GM18520 (cell line): ENCODE results near the gene CNTLN.
"Not testable (repeated sequence)": the region's sequence is repeated elsewhere in the genome, so short reads cannot be mapped to it uniquely, and the experiment has no call there.

Source experiments
- ATAC-seq: cut with Tn5 transposase; IDR thresholded peaks from one replicate; pipeline ENCODE4 v1.9.1; 2021; ENCODE audit not compliant: unreplicated experiment

The CNTLN gene

DNA sequence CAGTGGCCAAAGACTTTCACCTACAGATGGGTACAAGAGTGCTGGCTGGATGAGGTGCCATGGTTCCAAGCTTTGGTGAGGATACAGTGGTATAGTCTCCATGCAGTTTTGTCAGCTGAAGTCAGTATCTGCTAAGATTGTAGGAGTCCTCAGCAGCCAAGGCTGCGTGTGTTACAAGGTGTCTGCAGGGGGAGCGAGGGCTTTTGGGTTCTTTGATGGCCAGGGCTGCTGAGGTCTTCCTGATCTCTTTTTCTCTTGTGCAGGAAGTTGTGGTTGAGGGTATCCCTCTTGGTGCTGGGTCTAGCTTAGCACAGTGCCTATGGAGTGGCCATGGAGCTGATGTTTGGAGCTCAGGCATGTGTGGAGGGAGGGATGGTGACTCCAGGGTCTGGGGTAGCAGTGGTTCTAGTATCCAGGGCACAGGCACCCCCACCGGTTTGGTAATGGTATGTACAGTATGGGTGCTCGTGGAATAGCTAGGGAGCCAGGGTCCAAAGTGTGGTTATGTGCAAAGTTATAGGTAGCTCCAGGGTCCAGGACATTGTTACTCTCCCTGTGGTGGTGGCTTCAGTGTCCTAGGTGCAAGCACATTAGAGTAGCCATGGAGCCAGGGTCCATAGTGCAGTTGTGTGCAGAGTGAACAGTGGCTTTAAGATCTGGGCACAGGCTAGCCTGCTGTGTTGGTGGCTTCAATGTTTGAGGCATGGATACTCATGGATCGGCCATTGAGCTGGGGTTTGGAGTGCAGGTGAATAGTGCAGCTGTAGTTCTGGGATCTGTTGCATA is 36.7 kb downstream of the CNTLN start:
- no peak for ATAC-seq

DNA sequence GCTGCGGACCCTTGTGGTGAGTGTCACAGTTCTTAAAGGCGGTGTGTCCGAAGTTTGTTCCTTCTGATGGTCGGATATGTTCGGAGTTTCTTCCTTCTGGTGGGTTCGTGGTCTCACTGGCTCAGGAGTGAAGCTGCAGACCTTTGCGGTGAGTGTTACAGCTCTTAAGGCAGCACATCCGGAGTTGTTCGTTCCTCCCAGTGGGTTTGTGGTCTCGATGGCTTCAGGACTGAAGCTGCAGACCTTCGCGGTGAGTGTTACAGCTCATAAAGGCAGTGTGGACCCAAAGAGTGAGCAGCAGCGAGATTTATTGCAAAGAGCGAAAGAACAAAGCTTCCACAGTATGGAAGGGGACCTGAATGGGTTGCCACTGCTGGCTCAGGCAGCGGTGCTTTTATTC is 42.7 kb downstream of the CNTLN start:
- not testable (repeated sequence) for ATAC-seq

DNA sequence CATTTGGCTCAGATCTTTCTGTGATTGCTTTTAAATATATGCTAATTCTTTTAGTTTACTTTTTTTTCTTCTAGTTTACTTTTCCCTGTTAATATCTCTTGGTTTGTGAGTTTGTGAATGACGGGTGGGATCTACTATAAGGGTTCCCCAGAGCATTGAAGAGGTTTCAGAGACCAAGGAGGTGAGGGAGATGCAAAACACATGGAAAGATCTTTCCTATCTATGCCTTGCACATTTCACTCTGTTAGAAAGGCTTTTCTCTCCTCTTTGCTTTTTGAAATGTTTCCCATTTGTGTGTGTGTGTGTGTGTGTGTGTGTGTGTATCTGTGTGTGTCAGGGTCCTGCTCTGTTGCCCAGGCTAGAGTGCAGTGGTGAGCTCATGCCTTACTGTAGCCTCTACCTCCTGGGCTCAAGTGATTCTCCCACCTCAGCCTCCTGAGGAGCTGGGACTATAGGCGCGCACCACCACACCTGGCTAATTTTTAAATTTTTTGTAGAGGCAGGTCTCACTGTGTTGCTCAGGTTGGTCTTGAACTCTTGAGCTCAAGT is 50.7 kb downstream of the CNTLN start:
- no peak for ATAC-seq

DNA sequence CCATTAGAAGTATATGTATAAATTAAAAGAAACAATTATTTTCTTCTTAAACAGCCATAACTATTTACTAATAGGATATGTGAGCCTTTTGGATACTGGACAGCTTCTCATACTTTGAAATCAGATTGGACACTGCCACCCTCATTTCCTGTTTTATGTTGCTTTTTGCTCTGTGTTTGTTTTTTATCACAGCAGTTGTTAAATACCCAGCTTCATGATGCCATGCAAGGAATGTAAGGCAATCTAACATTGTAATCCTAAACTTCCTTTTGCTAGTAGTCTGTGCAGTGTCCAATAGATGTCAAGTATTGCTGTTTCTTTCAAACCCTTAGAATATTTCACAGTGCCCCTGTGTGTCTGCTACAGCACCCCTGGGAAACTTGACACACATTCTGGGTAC is 56.2 kb downstream of the CNTLN start:
- ATAC-seq, result no peak

DNA sequence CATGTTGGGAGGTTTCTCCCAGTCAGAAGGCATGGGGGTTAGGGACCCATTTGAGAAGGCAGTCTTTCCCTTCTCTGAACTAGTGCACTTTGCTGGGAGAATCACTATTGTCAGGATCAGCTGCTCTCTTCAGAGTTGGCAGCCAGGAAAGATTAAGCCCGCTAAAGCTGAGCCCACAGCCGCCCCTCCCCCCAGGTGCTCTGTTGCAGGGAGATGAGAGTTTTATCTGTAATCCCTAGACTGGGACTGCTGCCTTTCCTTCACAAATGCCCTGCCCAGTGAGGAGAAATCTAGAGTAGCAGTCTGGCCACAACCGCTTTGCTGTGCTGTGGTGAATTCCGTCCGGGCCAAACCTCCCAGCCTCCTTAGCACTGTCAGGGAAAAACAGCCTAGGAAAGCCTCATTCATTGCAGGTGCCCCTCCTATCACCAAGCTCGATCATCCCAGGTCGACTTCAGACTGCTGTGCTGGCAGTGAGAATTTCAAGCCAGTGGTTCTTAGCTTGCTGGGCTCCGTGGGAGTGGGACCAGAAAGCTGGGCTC is 69.8 kb downstream of the CNTLN start:
- no peak for ATAC-seq

DNA sequence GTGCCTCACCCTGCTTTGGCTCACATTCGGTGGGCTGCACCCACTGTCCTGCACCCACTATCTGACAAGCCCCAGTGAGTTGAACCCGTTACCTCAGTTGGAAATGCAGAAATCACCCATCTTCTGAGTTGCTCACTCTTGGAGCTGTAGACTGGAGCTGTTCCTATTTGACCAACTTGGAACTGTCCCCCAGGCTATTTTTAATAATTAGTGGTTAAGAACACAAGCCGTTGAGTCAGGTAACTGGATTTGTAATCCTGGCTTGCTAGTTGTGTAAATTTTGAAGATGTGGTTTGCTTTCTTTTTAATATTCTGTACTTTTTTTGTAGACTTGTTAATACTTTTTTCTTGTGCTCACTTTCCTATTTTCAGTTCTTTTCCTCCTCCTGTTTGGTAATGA is 81.2 kb downstream of the CNTLN start:
- no peak for ATAC-seq

DNA sequence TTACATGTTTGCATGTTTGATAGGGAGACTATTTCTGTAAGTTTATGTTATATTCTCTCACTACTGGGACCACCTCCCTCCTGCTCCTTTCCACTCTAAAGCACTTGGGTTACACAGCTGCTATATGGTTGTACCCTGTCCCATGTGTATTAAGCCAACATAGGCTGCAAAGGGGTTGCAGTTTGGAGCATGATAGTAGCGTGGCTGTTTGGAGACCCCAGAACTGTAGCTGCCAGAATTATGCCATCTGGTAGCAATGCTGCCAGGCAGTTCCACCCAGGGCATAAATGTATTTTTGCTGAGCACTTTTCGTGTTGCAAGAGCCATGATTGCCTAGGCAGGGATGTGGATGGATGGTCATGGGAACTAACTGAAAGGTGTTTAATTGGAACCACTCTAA is 81.8 kb downstream of the CNTLN start:
- ATAC-seq, result no peak

DNA sequence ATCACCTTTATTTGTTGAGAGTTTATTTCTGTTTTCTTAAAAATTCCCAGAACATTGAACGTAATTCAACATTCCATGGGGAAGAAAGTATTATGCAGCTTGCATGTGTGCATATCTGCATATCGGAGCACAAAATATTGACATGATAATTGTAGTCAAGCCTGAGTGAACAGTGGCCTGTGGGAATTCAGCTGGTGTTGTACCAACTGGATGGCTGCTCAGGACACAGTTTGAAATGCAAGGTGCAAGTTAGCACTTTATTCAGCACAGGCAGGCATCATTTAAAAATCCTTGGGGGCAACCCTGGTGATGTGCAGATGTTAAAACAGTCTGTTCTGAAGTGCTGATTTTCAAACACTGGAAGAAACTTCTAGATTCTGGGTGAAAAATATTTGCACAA is 82.4 kb downstream of the CNTLN start:
- ATAC-seq, result no peak

DNA sequence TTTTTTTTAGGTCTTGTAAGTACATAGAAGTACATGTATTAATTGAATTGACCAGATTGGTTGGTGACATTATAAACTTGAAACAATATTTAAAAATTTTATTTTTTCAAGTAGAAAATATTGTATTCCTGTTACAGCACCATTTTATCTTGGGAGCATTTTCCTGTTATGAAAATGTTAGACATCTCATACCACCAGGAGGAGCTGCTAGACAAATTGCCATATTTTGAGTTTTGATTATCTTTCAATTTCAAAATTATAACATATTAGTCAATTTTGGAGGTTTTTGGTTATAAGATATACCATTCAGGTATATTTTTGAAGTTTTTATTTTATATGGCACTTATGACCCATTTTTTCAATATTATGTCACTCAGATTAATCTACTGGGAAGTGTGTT is 84.4 kb downstream of the CNTLN start:
- no peak for ATAC-seq

DNA sequence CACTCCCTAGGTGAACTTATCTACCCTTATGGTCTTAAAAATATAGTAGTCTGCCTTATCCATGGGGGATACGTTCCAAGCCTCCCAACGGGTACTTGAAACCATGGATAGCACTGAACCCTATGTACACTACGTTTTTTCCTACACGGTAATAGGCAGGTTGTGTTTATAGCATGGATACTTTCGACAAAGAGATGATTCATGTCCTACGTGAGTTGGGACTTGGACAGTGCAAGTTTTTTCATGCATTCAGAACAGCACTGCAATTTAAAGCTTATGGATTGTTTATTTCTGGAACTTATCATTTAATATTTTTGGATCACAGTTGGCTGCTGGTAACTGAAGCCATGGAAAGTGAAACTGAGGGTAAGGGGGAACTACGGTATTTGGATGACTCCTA is 88.1 kb downstream of the CNTLN start:
- no peak for ATAC-seq

DNA sequence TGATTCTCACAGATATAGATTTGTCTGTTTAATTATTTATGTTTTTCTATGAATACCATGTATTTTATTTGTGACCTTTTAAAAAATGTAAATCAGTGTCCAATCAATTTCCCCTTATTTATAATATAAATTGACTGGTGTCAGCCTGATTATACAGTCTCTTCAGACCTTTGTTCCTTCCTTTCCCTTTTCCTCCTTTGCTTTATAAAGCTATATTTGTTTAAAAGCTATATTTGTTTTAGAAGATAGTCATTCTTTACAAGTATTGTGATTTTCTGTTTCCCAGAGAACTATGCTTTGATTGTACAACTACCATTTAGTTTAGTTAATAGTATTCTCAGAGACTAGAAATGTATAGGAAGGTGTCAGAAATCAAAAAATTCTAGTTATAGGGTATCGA is 90.6 kb downstream of the CNTLN start:
- no peak for ATAC-seq

DNA sequence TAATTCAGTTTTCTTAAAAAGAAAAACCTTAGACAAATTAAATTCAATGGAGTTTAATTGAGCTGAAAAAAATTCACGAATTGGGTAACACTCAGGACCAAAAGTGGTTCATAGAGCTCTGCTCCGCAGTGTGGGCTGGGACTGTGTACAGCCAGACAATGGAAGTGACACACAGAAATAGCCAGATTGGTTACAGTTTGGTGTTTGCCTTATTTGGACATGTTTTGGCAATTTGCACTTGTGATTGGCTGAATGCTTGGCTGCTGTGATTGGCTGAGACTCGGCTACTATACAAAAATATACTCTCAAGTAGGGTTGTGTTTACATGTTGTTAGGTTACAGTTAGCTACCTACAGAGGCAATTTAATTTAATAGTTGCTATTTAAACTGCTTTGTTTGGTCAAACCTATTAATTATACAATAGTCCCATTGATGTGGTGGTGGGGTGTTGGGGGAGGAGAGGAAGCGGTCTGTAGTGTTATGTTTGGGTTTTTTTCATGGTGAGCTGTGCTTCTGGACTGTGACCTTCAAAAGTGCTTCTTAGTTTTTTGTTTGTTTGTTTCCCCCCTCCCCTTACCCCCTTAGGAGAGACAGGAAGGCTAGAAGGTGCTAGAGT is 95.2 kb downstream of the CNTLN start:
- no peak for ATAC-seq

DNA sequence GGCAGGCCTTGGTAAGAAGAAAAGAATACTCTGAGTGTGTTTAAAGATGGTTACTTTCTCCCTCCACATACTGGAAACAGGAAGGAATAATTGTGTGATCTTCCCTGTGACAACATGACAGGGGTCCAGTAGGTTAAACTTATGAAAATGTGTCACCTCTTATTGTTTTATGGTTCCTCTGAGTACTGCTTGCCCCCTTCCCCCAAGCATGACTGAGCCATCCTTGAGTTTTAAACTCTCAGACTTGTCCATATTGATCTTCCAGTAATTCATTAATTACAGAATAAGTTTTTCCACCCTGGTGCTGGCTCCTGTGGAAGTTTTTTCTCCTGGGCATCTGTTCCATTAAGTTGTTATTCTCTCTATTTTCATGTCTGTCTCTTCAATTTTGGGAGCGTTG is 95.8 kb downstream of the CNTLN start:
- ATAC-seq, result no peak

DNA sequence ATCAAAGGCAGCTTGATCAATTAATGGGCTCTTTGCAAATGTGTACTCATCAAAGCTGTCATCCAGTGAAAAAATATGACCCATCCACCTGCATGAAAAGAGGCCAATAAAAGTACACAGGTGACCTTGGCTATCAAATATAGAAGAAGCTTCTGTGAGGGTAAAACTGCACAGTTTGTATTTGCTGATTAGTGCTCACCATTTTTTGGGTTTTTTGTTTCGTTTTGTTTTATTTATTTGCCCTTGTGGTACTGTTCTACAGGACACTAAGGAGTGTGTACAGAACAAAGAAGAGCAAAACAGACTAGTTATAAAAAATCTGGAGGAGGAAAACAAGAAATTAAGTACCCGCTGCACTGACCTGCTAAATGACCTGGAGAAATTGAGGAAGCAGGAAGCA is 101.3 kb downstream of the CNTLN start:
- ATAC-seq, result no peak

DNA sequence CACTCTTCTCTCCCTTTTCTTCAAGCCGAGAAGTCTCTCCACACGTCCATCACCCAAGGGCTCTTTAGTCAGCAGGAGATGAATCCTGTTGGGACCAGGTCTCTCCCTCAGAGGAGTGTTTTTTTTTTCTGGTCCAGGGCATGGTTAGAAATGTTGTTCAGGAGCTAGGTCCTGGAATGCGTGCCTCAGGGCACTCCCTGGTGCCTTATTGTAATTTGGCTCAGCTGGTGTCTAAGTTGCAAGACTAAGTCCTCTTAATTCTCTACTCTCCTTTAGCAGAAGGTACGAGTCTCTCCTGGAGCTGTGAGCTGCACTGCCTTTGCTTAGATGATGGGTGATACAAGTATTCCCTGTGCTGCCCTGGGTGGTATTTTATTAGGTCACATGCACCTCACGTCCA is 111.9 kb downstream of the CNTLN start:
- ATAC-seq, result no peak

DNA sequence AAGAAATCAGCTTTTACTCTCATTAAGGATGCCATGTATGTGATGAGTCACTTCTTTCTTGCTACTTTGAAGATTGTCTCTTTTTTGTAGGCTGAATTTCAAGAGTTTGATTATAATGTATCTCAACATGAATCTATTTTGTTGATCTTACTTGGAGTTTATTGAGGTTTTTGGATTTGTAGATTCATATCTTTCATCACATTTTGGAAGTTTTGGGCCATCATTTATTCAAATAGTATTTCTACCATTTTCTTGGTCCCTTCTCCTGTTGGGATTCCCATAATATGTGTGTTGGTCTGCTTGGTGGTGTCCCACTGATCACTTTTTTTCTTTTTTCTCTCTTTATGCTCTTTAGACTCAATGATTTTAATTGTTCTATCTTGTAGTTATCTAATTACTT is 116.3 kb downstream of the CNTLN start:
- ATAC-seq, result no peak

DNA sequence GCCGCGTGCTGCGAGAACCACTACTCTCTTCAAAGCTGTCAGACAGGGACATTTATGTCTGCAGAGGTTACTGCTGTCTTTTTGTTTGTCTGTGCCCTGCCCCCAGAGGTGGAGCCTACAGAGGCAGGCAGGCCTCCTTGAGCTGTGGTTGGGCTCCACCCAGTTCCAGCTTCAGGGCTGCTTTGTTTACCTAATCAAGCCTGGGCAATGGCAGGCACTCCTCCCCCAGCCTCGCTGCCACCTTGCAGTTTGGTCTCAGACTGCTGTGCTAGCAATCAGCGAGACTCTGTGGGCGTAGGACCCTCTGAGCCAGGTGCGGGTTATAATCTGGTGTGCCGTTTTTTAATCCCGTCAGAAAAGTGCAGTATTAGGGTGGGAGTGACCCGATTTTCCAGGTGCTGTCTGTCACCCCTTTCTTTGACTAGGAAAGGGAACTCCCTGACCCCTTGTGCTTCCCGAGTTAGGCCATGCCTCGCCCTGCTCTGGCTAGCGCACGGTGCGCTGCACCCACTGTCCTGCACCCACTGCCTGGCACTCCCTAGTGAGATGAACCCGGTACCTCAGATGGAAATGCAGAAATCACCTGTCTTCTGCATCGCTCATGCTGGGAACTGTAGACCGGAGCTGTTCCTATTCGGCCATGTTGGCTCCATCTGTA is 133.8 kb downstream of the CNTLN start:
- not testable (repeated sequence) for ATAC-seq

DNA sequence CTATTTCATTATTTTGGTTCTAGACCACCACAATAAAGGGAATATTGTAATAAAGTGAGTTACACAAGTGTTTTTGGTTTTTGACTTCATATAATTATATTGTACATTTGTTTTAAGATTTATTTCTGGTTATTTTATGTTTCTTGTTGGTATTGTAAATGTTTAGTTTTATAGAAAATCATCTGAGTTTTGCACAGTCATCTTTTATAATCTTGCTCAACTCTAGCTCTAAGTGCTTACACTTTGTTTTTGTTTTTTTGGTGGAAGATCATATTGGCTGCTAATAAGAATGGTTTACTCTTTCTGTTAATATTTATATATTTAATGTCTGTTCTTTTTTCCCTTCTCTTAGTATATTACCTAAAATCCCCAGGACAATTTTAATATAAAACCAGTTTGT is 135.0 kb downstream of the CNTLN start:
- no peak for ATAC-seq

DNA sequence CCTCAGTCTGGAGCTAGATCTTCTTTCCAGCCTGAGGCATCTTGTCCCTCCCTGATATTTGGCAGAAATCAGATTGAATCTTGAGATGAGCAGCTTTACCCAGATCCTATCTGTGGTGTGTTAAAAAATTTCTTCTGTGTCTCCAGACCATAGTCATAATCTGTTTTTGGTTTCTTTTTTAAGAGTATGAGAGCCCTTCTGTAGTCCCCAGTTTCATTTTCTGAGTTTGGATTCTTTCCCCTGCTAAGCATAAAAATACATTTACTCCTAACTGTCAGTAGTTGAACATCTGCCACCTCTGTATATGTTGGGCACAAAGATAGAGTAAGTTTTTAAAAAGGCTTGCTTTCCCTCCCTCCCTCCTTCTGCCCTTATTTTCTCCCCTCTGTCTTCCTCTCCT is 137.7 kb downstream of the CNTLN start:
- ATAC-seq, result no peak

DNA sequence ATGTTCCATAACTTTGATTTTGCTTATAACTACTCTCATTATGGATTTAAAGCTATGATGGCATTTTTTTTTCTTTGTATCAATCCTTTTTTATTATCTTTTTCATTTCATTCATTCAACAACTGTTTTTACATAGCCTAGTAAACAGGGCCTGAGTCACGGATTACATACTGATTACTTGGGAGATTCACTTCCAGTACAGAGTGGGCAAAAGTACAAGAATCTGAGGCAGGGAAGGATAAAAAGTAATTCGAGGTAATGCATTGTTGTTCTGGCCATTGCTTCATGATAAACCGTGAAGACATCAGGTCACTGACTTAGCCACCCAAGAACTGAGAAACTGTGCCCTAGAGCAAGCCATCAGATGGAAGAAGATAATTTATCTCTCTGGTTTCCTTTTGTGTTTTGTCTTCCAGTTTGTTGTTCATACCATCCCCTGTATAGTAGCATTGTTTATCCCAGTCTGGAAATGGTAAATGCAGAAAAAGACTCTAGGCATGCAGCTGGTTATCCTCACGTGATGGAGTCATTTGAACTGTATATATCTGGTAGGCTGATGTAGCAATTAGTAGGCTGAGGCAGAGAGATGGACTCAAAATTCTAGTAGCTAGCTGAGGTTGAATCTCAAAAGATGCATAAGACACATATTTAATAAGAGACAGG is 145.6 kb downstream of the CNTLN start:
- no peak for ATAC-seq

DNA sequence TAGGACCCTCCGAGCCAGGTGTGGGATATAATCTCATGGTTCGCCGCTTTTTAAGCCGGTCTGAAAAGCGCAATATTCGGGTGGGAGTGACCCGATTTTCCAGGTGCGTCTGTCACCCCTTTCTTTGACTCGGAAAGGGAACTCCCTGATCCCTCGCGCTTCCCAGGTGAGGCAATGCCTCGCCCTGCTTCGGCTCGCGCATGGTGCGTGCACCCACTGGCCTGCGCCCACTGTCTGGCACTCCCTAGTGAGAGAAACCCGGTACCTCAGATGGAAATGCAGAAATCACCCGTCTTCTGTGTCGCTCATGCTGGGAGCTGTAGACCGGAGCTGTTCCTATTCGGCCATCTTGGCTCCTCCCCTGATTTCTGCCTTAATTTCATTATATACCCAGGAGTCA is 155.8 kb downstream of the CNTLN start:
- not testable (repeated sequence) for ATAC-seq
